Measurements from ENCODE around the gene HMCN2. TPM values are rescaled to one million over a fixed set of nuclear protein-coding genes. Genes with fewer than 3 reads are reported as not detected.
"Not testable (repeated sequence)": the region's sequence is repeated elsewhere in the genome, so short reads cannot be mapped to it uniquely, and the experiment has no call there.

Gene HMCN2
- total RNA-seq, 6 donors from 2014 or later = 0.76 to 7.3 (median 1.5) TPM

GRCh38 chr9:130432796-130433167, 167.2 kb downstream of the HMCN2 start:
- WGBS, 2 donors = 66 to 87% methylated on average over 3 to 13 of the region's 16 CpGs

GRCh38 chr9:130433168-130433946, 167.8 kb downstream of the HMCN2 start:
- H3K9me3 ChIP-seq = peaks cover 0 to 12% (median 3%) of the 10 kb centered on the region in 4 donors
- peaks cover 5 to 12% (median 9%) of the 10 kb centered on the region in 4 donors for H3K4me1 ChIP-seq
- WGBS, 2 donors = 0 to 8% methylated on average over 3 to 34 of the region's 92 CpGs
- DNase-seq (peak in 1 of 2 donors; percentile 90), ATAC-seq (ENCODE audit: low FRiP score in 2 of 2) (peak; percentile 17 to 82)
- H3K4me3 ChIP-seq = peak overlapping the region in 3 of 4 donors; percentile 21 to 42 (median 34)
- peaks cover 0 to 15% (median 6%) of the 10 kb centered on the region in 4 donors for H3K27me3 ChIP-seq
- TF ChIP-seq POLR2AphosphoS5 (IDR thresholded peaks at IDR 0.05) (no peak), POLR2A (IDR thresholded peaks at IDR 0.05) (no peak), EP300 (IDR thresholded peaks at IDR 0.05) (no peak), CTCF (IDR thresholded peaks at IDR 0.05) (peak; percentile 51 to 92 (median 85))
- H3K27ac ChIP-seq = no peak overlapping the region
- H3K36me3 ChIP-seq = no peaks in the 10 kb centered on the region

More at GRCh38 chr9:130432796-130433167, 167.2 kb downstream of the HMCN2 start:
- peaks cover 0 to 15% (median 6%) of the 10 kb centered on the region in 4 donors for H3K27me3 ChIP-seq
- peaks cover 5 to 12% (median 9%) of the 10 kb centered on the region in 4 donors for H3K4me1 ChIP-seq
- H3K9me3 ChIP-seq = peaks cover 0 to 12% (median 3%) of the 10 kb centered on the region in 4 donors
- no peaks in the 10 kb centered on the region for H3K36me3 ChIP-seq
- TF ChIP-seq EP300 (IDR thresholded peaks at IDR 0.05) = no peak
- no peak for TF ChIP-seq CTCF (IDR thresholded peaks at IDR 0.05)
- TF ChIP-seq POLR2A (IDR thresholded peaks at IDR 0.05) = no peak
- TF ChIP-seq POLR2AphosphoS5 (IDR thresholded peaks at IDR 0.05) = no peak
- ATAC-seq (ENCODE audit: low FRiP score in 2 of 2) = no peak
- H3K4me3 ChIP-seq = peak overlapping the region in 3 of 4 donors; percentile 21 to 42 (median 34)
- no peak overlapping the region for H3K27ac ChIP-seq
- no peak for DNase-seq

GRCh38 chr9:130433947-130434262, 168.3 kb downstream of the HMCN2 start:
- 37 to 55% methylated on average over 7 to 9 of the region's 9 CpGs for WGBS, 2 donors
- peaks cover 0 to 15% (median 6%) of the 10 kb centered on the region in 4 donors for H3K27me3 ChIP-seq
- H3K4me3 ChIP-seq = no peak overlapping the region
- H3K4me1 ChIP-seq = peaks cover 5 to 12% (median 9%) of the 10 kb centered on the region in 4 donors
- DNase-seq (no peak), ATAC-seq (ENCODE audit: low FRiP score in 2 of 2) (no peak)
- no peak for TF ChIP-seq EP300 (IDR thresholded peaks at IDR 0.05)
- no peak for TF ChIP-seq POLR2A (IDR thresholded peaks at IDR 0.05)
- no peak for TF ChIP-seq POLR2AphosphoS5 (IDR thresholded peaks at IDR 0.05)
- no peak for TF ChIP-seq CTCF (IDR thresholded peaks at IDR 0.05)
- H3K36me3 ChIP-seq = no peaks in the 10 kb centered on the region
- no peak overlapping the region for H3K27ac ChIP-seq
- peaks cover 0 to 12% (median 3%) of the 10 kb centered on the region in 4 donors for H3K9me3 ChIP-seq

- WGBS, 2 donors = 87 to 98% methylated on average over 5 of the region's 5 CpGs
- H3K4me3 ChIP-seq; H3K27ac ChIP-seq; DNase-seq; ATAC-seq (ENCODE audit: low FRiP score in 2 of 2); H3K36me3 ChIP-seq: not testable (repeated sequence)
- Histone ChIP-seq H3K4me1 (peaks cover 5 to 12% (median 9%) of the 10 kb centered on the region in 4 donors), H3K9me3 (peaks cover 0 to 12% (median 3%) of the 10 kb centered on the region in 4 donors), H3K27me3 (peaks cover 0 to 15% (median 6%) of the 10 kb centered on the region in 4 donors)
These were observed 169.1 kb downstream of the HMCN2 start for GRCh38 chr9:130434656-130435055.

GRCh38 chr9:130437011-130437789, 171.6 kb downstream of the HMCN2 start:
- TF ChIP-seq EP300 (IDR thresholded peaks at IDR 0.05) (no peak), POLR2A (IDR thresholded peaks at IDR 0.05) (no peak), POLR2AphosphoS5 (IDR thresholded peaks at IDR 0.05) (no peak), CTCF (IDR thresholded peaks at IDR 0.05) (no peak)
- no peak for ATAC-seq (ENCODE audit: low FRiP score in 2 of 2)
- Histone ChIP-seq H3K27ac (no peak overlapping the region), H3K36me3 (no peaks in the 10 kb centered on the region), H3K27me3 (peaks cover 0 to 12% (median 6%) of the 10 kb centered on the region in 4 donors), H3K4me3 (no peak overlapping the region), H3K9me3 (peaks cover 4 to 15% (median 9%) of the 10 kb centered on the region in 4 donors), H3K4me1 (peaks cover 5 to 12% (median 9%) of the 10 kb centered on the region in 4 donors)
- DNase-seq = no peak
- WGBS, 2 donors = 77% methylated on average over 15 of the region's 15 CpGs

Measured in upper lobe of left lung (tissue), 6 donors.